Cardiac muscle cell (in vitro differentiated cells and primary cell): ENCODE results near the gene WDFY3. TPM values are rescaled to one million over a fixed set of nuclear protein-coding genes. Genes with fewer than 3 reads are reported as not detected.

Experiments
- DNase-seq, 2 donors: peaks; one replicate each; pipeline versions ENCODE4 v3.0.0 to v3.0.0-alpha.2; 2010 to 2017; ENCODE audit warnings: low read depth in 1 of 2, low spot score in 1 of 2
- H3K27ac ChIP-seq: fragments of 200-600 bp; sonication (generic); 2 replicates; pipeline ENCODE4 v1.5.1; 2016
- H3K27me3 ChIP-seq: fragments of 200-600 bp; sonication (generic); 2 replicates; pipeline ENCODE4 v1.6.0; 2016; ENCODE audit warnings: control low read depth
- H3K36me3 ChIP-seq: fragments of 200-600 bp; sonication (generic); 2 replicates; pipeline ENCODE4 v1.5.1; 2016; ENCODE audit warnings: control low read depth
- H3K4me1 ChIP-seq: fragments of 200-600 bp; sonication (generic); 2 replicates; pipeline ENCODE4 v1.8.1; 2017; ENCODE audit warnings: low read depth, mild to moderate bottlenecking, mixed run types
- H3K4me3 ChIP-seq: fragments of 200-600 bp; sonication (generic); 2 replicates; pipeline ENCODE4 v1.5.1; 2016; ENCODE audit warnings: mild to moderate bottlenecking
- H3K9me3 ChIP-seq: fragments of 200-600 bp; sonication (generic); 2 replicates; pipeline ENCODE4 v1.5.1; 2017; ENCODE audit warnings: low read depth, mild to moderate bottlenecking, control low read depth
- CTCF ChIP-seq: IDR thresholded peaks from 2 replicates; pipeline ENCODE4 v1.5.1; 2012; ENCODE audit warnings: low read depth, mild to moderate bottlenecking, low read length
- polyA plus RNA-seq: library from polyadenylated mRNA; unstranded; fragments of >200 nt; fragmentation: Nextera tagmentation; extraction: Ambion mirVana; gene quantifications from 2 replicates; pipeline ENCODE4 v1.2.1, GENCODE V29; 2016
- total RNA-seq: library from RNA; depleted of rRNA; stranded (reverse); fragments of >200 nt; gene quantifications from 2 replicates; pipeline ENCODE4 v1.2.3, GENCODE V29; 2016

WDFY3 gene
- total and polyA plus RNA-seq, 2 experiments from 2014 or later: 9.6 to 59.0 TPM

GRCh38 chr4:84648863-84649647 lies 317.4 kb downstream of the WDFY3 start:
- no peak for DNase-seq
- TF ChIP-seq CTCF: no peak
- H3K4me3 ChIP-seq: no peak overlapping the region

GRCh38 chr4:84648178-84648577 lies 318.3 kb downstream of the WDFY3 start:
- Histone ChIP-seq H3K4me3 (no peak overlapping the region), H3K27me3 (no peaks in the 10 kb centered on the region), H3K27ac (peak overlapping the region; percentile 83), H3K36me3 (no peaks in the 10 kb centered on the region), H3K4me1 (peaks cover 30% of the 10 kb centered on the region), H3K9me3 (no peaks in the 10 kb centered on the region)
- DNase-seq: no peak
- TF ChIP-seq CTCF: no peak

More at GRCh38 chr4:84648863-84649647, 317.4 kb downstream of the WDFY3 start:
- Histone ChIP-seq H3K27me3 (no peaks in the 10 kb centered on the region), H3K9me3 (no peaks in the 10 kb centered on the region), H3K4me1 (peaks cover 30% of the 10 kb centered on the region), H3K36me3 (no peaks in the 10 kb centered on the region), H3K27ac (peak overlapping the region; percentile 83)

GRCh38 chr4:84647312-84647884 lies 319.1 kb downstream of the WDFY3 start:
- no peaks in the 10 kb centered on the region for H3K36me3 ChIP-seq
- peak overlapping the region; percentile 83 for H3K27ac ChIP-seq
- TF ChIP-seq CTCF: no peak
- DNase-seq: peak in 1 of 2 donors; percentile 27
- no peaks in the 10 kb centered on the region for H3K9me3 ChIP-seq
- no peaks in the 10 kb centered on the region for H3K27me3 ChIP-seq
- H3K4me1 ChIP-seq: peaks cover 30% of the 10 kb centered on the region
- no peak overlapping the region for H3K4me3 ChIP-seq

- Histone ChIP-seq H3K27ac (no peak overlapping the region), H3K36me3 (no peaks in the 10 kb centered on the region), H3K9me3 (no peaks in the 10 kb centered on the region), H3K4me3 (no peak overlapping the region), H3K4me1 (peaks cover 21% of the 10 kb centered on the region), H3K27me3 (no peaks in the 10 kb centered on the region)
- no peak for DNase-seq
- TF ChIP-seq CTCF: no peak
These were observed 322.4 kb downstream of the WDFY3 start for GRCh38 chr4:84644087-84644486.

GRCh38 chr4:84639145-84639544 lies 327.3 kb downstream of the WDFY3 start:
- H3K4me1 ChIP-seq: no peaks in the 10 kb centered on the region
- no peak for TF ChIP-seq CTCF
- no peak overlapping the region for H3K27ac ChIP-seq
- no peaks in the 10 kb centered on the region for H3K36me3 ChIP-seq
- no peaks in the 10 kb centered on the region for H3K27me3 ChIP-seq
- H3K9me3 ChIP-seq: no peaks in the 10 kb centered on the region
- no peak for DNase-seq
- no peak overlapping the region for H3K4me3 ChIP-seq
